GM13977 (cell line): ENCODE measurements around the gene TMEM150C.

Source experiments
- DNase-seq: peaks from one replicate; pipeline ENCODE4 v3.0.0; 2012; ENCODE audit warnings: low spot score
- CTCF ChIP-seq: IDR thresholded peaks from 2 replicates; pipeline ENCODE4 v1.5.1; 2012; ENCODE audit warnings: mild to moderate bottlenecking, control low read depth; ENCODE audit not compliant: insufficient read depth; ENCODE audit errors: extremely low read depth, missing control alignments
- in situ Hi-C: fragments of 300-500 bp; cut with MboI; formaldehyde crosslinking; loops from one replicate; pipeline ENCODE4 v1.12.0; 2022; ENCODE audit warnings: low sequenced_read_pairs, low pct_unique_long_range_greater_than_20kb, mixed read lengths, inconsistent platforms; ENCODE audit not compliant: unreplicated experiment

The TMEM150C gene

DNA sequence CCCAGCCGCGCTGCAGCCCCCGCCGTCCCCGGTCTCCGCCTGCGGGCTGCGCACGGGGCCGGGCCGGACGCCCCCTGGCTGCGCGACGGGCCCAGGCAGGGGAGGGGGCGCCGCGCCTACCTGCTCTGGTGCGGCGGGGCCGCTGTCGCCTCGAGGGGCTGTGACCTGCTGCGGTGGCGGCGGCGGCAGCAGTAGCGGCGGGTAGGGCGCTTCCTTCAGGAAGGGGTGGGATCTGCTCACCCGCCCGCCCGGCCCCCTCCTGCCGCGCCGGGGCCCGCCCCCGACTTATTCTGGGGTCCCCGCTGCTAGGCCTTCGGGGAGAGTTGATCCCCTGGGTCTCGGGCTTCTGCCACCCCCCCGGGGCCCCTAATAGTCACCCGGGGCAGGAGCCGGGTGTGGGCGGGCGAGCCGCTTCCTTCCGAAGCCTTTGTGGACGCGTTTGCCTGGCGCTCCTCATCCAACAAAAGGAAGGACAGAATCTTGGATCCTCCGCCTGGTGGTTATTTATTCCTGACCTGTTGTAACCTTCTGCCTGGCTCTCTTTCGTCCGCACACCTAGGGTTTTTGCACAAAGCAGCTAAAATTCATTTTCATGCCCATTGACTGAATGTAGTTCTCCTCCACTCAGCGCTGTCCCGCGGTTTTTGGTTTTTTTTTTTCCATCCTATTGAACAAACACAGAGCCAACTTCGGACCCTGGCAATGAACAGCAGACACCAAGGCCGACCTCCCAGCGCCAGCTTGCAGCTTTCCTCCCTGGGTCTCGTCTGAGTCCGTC is at the start of gene TMEM150C:
TSS of gene TMEM150C (minus strand) at position 203 of the 778 bp plus-strand sequence. CDS start 57,331 bp downstream, outside the sequence.
- DNase-seq = no peak
- in situ Hi-C loops = no loop called here
- no peak for TF ChIP-seq CTCF

GRCh38 chr4:82611527-82611926 is 49.7 kb upstream of the TMEM150C start:
- in situ Hi-C loops = no loop called here
- TF ChIP-seq CTCF = no peak
- DNase-seq = no peak

GRCh38 chr4:82610041-82610440 is 48.3 kb upstream of the TMEM150C start:
- TF ChIP-seq CTCF = no peak
- in situ Hi-C loops = no loop called here
- no peak for DNase-seq

- in situ Hi-C loops = no loop called here
- no peak for DNase-seq
- TF ChIP-seq CTCF = no peak
Observed at GRCh38 chr4:82606622-82607021, 44.8 kb upstream of the TMEM150C start.

DNA sequence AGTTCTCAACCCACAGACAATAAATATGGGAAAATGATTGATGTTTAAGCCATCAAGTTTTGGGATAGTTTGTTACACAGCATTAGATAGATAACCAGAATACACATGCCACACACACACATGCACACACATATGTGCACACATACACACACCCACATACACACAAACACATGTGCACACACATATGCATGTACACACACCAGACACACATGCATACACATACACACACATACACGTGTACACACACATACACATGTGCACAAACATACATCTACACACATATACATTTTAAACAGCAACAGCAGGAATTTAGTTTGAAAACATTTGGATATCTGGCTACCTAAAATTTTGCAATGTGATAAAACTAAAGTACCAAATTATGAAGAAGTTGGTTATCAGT is 42.7 kb upstream of the TMEM150C start:
- no peak for DNase-seq
- TF ChIP-seq CTCF = no peak
- in situ Hi-C loops = no loop called here

GRCh38 chr4:82601242-82602015 is 39.6 kb upstream of the TMEM150C start:
- no peak for DNase-seq
- TF ChIP-seq CTCF = no peak
- in situ Hi-C loops = no loop called here
